Inflammatory macrophage treated with lipopolysaccharide for 1 hour (primary cell): ENCODE measurements around the gene MALT1.

Source experiments
- DNase-seq, 2 donors: peaks; one replicate each; pipeline ENCODE4 v3.0.0-alpha.2; 2020 to 2022

Gene MALT1

DNA sequence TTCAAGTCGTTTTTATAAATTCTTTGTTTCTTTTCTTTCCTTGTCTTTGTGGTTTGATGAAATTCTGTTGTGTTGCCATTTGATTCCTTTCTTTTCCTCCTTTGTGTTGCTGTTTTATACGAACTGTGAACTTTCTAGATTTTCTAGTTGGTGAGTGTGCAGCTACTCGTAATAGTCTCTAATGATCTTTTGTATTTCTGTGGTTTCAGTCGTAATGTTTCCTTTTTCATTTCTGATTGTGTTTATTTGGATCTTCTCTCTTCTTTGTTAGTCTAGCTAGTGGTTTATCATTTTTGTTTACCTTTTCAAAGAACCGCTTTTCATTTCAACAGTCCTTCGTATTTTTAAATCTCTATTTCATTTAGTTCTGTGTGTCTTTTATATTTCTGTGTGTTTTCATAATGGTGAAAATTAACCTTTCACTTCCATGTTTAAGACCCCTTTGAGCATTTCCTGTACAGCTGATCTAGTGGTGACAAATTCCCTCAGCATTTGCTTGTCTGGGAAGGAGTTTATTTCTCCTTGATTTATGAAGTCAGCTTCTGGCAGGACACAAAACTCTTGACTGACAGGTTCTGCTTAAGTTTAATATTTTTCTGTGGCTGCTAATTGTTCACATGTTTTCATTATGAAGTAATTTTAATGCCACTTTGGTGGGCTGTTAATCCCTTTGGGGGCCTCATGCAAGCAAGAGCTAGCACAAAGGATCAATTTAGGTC, 16.2 kb upstream of the MALT1 start:
- DNase-seq: no peak

- no peak for DNase-seq
These were observed 14.2 kb upstream of the MALT1 start for GRCh38 chr18:58657081-58657480.

- DNase-seq: no peak
These were observed 13.8 kb upstream of the MALT1 start for GRCh38 chr18:58657494-58657893.

DNA sequence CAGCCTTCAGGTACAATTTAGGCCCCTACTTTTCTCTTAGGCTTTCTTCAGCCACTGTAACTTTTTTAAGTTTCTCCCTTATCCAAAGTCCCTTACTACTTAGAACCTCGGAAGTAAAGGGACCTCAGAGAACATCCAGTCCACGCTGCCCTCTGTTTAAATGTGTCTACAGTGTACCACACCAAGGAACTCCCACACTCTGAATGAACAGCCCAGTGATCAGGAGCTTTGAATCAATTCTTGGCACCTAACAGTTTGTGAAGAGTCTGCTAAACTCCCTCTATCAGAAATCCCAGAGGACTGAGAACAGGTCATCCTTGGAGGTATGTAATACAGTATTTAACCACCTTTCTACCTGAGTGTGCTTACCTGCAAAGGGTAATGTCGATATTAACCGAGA, 11.6 kb upstream of the MALT1 start:
- no peak for DNase-seq

- no peak for DNase-seq
These were observed 10.3 kb upstream of the MALT1 start for GRCh38 chr18:58660915-58661314.

DNA sequence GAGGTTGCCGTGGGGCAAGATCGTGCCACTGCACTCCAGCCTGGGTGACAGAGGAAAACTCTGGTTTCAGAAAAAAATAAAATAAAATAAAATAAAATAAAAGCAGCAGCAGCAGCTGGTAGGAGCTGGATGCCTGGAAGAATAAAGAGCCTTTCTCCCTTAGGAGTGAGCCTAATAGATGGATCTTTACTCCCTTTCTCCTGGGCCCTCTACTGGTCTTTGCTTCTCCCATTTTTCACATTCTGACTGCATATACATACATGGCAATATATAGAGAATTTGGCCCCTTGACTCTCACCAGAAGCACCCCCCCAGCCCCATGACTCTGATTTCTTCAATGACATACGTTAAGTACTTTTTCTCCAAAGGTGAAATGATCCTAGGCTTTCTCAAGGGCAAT, 9.8 kb upstream of the MALT1 start:
- DNase-seq: no peak

DNA sequence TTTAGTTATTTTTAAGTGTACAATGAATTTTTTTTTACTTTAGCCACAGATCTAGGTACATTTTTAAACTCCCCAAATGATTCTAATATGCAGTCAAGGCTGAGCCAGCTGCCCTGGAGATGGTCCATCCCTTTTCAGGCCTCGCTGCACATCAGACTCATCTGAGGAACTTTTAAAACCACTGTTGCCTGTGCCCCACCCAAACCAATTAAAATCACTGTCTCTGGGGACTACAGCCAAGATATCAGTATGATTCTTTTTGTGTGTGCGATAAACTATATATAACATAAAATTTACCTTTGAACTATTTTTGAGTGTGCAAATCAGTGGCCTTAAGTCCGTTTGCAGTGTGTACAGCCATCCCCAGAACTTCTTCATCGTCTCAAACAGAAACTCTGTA, 9.1 kb upstream of the MALT1 start:
- no peak for DNase-seq

GRCh38 chr18:58666176-58666575, 5.1 kb upstream of the MALT1 start:
- DNase-seq: no peak

GRCh38 chr18:58668211-58668610, 3.1 kb upstream of the MALT1 start:
- no peak for DNase-seq

DNA sequence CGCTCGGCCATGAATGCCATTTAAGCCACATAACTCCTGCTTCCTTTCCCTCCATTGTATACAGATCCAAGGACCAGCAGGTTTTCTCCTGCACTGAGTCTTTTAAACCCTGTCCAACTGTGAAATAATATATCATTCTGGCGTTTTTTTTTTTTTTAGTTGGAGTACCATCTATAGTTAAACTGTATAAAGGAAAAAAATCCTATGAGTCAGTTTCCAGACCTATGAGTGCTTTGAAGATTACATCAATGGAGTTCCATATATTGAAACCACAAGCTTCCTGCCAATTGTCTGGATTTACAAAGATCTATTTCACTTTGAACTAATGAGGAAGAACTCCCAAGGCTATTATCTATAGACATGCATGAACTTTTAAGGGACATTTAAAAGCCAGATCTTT, 2.4 kb upstream of the MALT1 start:
- DNase-seq: peak; percentile 59 to 76

DNA sequence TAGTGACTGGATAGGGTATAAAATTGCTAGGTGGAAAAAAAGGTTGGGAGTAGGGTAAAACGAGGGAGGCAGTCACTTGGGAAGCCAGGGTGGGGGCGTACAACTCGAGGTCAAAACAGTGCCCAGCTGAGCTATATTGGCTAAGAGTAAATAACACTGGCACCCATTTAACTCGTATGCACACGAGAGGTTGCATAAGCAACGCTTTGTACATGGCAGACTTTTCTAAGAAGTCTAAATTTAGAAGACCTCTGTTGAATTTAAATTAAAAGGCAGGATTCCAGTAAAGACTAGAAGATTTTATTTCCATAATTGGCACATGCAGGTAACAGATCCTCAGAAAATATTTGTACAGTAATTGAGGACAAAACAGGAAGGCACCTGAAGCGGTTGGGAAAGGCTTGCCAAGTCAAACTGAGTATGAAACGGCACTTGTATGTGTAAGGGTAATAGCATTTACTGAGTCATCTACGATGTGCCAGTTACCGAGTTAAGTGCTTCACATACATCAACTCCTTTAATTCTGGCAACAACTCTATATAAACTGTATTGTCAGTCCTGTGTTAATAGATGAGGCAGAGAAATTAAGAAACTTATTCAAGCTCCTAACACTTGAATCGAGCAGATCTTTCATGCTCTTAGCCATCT, 1.4 kb upstream of the MALT1 start:
- DNase-seq: no peak

- peak in 1 of 2 donors; percentile 84 for DNase-seq
These were observed 708 bp upstream of the MALT1 start for GRCh38 chr18:58670404-58671110.

DNA sequence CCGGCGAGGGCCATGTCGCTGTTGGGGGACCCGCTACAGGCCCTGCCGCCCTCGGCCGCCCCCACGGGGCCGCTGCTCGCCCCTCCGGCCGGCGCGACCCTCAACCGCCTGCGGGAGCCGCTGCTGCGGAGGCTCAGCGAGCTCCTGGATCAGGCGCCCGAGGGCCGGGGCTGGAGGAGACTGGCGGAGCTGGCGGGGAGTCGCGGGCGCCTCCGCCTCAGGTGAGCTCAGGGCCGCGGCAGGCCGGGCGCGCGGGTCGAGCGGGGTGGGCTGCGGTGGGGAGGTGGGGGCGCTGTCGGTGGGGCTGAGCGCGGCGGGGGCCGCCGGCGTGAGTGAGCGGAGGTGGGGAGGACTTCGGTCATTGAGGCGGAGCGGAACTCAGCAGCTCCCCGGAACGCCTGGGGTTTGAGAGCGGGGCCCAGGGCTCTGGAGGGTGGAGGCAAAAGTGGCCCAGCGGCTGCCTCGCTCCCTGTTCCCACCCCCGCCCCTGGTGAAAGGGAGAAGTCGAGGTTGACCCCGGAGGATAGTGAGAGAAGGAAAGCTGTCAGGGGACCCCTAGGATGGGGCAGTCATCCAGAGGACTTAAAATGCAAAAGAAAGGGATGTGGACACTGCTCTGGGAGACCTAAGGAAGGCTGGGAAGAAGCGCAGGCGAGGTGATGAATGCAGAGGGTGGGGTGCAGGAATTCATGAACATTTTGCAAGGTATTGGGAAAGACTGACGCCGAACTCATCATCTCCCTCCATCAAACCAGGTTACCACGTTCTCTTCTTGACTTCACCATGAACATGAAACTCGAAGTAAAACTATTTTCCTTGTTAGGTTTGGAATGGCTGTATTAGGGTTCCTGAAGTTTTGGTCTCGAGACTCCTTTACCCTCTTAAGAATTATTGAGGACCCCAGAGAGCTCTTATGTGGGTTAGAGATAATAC, 633 bp downstream of the MALT1 start:
- DNase-seq: peak in 1 of 2 donors; percentile 37

DNA sequence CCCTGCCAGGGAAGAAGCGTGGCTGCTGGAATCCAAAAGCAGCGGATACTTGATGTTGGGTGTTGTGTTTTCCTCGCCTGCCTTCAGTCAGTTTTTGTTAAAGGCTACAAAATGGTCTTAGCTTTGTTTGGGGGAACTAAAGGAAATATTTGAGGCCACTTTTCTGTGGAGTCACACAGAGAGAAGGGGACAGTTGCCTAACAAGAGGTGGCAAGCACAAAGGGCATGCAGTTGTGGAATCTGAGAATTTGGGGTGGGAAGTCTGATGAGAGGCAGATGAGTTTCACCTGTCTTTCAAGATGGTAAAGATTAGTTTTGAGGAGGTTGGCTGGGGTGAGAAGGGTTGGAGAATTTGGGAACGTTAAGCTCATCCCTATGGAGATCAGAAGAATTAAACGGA, 2.9 kb downstream of the MALT1 start:
- no peak for DNase-seq

DNA sequence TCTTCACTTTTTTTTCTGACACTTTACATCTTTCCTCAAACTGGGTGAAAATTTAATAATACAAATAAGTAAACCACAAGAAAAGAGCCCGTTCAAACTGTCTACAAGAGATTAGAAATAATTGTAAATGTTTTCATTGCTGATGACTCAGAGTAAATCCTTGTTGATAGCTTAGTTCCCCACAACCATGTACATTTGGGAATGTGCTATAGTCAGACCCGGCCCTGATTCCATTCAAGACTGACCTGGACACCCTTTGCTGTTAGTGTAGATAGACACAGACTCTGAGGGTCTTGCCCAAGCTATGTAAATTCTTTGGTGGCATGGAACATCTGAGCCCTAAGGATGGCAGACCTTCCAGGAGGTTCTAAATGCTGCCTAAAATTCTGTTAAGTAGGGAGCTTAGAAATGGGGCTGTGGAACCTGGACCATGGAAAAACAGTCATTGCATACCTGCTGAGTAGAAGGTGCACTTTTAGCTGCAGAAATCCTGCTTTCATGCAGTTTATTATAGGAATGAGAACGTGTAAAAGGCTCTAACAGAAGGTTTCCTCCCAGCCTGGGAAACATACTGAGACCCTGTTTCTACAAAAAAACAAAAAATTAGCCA, 3.7 kb downstream of the MALT1 start:
- no peak for DNase-seq

DNA sequence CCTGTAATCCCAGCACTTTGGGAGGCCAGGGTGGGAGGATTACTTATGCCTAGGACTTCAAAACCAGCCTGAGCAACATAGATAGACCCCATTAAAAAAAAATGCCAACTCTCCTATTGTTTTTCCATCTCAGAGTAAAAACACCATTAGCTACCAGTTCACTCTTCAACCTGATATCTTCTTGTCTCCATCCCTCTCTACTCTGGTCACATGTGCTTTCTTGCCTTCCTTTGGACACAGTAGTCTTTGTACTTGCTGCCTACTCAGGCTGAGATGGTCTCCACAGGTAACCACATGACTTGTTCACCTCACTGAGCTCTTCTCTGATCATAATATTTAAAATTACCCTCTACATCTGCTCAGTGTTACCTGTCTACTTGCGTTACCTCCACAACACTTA, 5.0 kb downstream of the MALT1 start:
- no peak for DNase-seq

DNA sequence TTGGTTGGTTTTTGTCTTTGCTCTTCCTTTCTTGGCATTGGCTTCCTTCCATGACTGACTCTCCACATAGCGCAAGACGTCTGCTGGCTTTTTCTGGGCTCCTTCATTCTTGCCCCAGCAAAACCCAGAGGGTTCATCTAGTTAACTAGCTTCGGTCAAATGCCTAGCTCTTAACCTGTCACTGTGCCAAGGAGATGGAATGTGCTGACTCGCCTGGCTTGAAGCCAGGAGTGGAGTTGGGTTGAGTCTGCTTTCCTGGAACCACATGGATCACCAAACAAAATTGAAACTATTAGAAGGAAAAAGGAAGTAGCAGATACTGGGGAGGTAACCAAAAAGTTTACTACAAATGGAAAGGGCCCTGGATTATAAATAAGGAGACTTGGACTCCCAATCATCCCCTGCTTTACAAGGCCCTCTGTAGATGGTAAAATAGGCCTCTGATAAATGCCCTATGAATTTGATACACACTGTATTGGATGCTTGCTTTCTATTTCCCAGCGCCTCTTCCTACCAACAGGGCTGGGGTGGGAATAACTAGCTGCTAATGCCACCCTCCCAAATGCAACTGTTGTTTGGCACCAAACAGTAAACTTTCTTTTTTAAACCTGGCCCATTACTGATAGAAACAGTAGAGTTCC, 11.3 kb downstream of the MALT1 start:
- no peak for DNase-seq

DNA sequence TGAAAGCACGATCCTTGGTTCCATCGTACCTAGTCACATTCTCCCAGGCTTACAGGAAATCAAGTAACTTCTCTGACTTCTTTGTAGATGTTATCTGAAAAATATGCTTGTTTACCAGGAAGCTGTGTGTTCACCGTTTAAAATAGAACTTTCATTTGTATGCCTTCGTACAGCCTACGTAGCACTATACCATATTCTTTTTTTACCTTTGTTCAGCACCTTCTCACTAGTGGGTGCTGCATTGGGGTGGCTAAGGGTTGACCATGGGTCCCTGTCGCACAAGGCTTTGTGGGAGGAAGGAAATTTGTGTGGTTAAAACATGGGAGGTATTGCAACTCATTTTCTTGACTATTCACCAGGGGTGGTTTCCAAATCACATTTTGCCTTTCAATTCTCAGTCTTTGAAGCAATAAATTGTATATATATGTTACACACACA, 16.6 kb downstream of the MALT1 start:
- DNase-seq: peak; percentile 34 to 47

DNA sequence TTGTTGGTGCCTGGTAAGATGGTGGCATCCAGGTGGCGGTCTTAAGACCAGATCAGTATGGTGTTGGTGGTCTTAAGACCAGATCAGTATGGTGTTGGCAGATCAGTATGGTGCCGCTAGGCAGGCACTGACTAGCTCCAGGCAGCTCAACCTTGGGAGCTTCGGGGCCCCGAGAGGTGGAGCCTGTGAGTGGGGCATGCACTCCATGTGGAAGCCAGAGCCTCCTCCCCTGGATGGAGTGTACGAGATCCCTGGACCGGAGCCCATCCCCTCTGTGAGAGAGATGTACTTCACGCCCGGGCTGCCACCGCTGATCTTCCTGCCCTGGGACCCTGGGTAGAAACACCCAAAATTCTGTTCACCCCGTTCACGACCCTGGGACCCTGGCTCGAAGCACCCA, 19.0 kb downstream of the MALT1 start:
- no peak for DNase-seq

DNA sequence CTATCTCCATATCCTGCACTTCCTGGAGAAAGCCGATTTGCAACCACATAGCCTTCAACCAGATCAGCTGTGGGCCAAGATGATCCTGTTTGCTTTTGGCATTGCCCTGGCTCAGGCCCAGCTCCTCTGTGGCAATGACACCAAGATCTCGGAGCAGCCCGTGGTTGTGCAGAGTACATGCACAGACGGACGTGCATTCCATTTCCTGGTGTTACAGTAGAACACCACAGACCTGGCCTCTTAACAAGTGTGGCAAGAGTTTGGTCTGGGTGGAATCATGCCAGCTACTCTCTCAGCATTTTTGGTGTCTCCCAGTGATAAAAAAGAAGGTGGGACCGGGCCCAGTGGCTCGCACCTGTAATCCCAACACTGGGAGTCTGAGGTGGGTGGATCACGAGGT, 20.0 kb downstream of the MALT1 start:
- no peak for DNase-seq

GRCh38 chr18:58692422-58693185, 21.3 kb downstream of the MALT1 start:
- no peak for DNase-seq
